Suprapubic skin (tissue), 4 donors: ENCODE results near the gene PMM1. TPM values are rescaled to one million over a fixed set of nuclear protein-coding genes. Genes with fewer than 3 reads are reported as not detected.
A peak's percentile ranks its signal among the peaks of the same experiment; 100 is the strongest.

ENCODE experiments used
- DNase-seq, 2 donors: peaks; one replicate each; pipeline ENCODE4 v3.0.0-alpha.2; 2019; ENCODE audit warnings: low spot score in 2 of 2
- H3K27ac ChIP-seq: fragments of 200-600 bp; sonication (generic); one replicate; pipeline ENCODE4 v1.5.1; 2019
- H3K27me3 ChIP-seq: fragments of 200-600 bp; sonication (generic); one replicate; pipeline ENCODE4 v1.5.1; 2019
- H3K36me3 ChIP-seq: fragments of 200-600 bp; sonication (generic); one replicate; pipeline ENCODE4 v1.5.1; 2019
- H3K4me1 ChIP-seq: fragments of 200-600 bp; sonication (generic); one replicate; pipeline ENCODE4 v1.5.1; 2019
- H3K4me3 ChIP-seq: fragments of 200-600 bp; sonication (generic); one replicate; pipeline ENCODE4 v1.5.1; 2019; ENCODE audit warnings: mild to moderate bottlenecking
- H3K9me3 ChIP-seq: fragments of 200-600 bp; sonication (generic); one replicate; pipeline ENCODE4 v1.5.1; 2019
- CTCF ChIP-seq, 2 donors: fragments of 200-600 bp in 1 of 2; fragments of 450-650 bp in 1 of 2; sonication (generic) in 1 of 2; IDR thresholded peaks; one replicate each; pipeline ENCODE4 v1.5.1; 2016 to 2019; ENCODE audit warnings: antibody characterized with exemption in 2 of 2, mild to moderate bottlenecking in 1 of 2, moderate library complexity in 1 of 2
- EP300 ChIP-seq: sonication (generic); formaldehyde crosslinking; IDR thresholded peaks from one replicate; pipeline ENCODE4 v1.6.1; 2017; ENCODE audit warnings: antibody characterized with exemption
- POLR2A ChIP-seq, 2 donors: fragments of 450-650 bp; IDR thresholded peaks; one replicate each; pipeline ENCODE4 v1.6.1; 2017; ENCODE audit warnings: antibody characterized with exemption in 2 of 2, mild to moderate bottlenecking in 2 of 2, moderate library complexity in 2 of 2
- POLR2AphosphoS5 ChIP-seq, 3 donors: sonication (generic); formaldehyde crosslinking; IDR thresholded peaks; one replicate each; pipeline ENCODE4 v1.6.1; 2017; ENCODE audit warnings: antibody characterized with exemption in 3 of 3
- WGBS: methylation state at CpG from one replicate; pipeline ENCODE4 v1.1.5; 2018; 5-methylcytosine and 5-hydroxymethylcytosine counted together
- total RNA-seq, 4 donors: library from RNA; depleted of rRNA; stranded (reverse); fragments of >200 nt; gene quantifications; one replicate each; pipeline ENCODE4 v1.1.0, GENCODE V29; 2016

PMM1 gene
- total RNA-seq, 4 donors from 2014 or later, result 35.7 to 48.5 (median 40.8) TPM

DNA sequence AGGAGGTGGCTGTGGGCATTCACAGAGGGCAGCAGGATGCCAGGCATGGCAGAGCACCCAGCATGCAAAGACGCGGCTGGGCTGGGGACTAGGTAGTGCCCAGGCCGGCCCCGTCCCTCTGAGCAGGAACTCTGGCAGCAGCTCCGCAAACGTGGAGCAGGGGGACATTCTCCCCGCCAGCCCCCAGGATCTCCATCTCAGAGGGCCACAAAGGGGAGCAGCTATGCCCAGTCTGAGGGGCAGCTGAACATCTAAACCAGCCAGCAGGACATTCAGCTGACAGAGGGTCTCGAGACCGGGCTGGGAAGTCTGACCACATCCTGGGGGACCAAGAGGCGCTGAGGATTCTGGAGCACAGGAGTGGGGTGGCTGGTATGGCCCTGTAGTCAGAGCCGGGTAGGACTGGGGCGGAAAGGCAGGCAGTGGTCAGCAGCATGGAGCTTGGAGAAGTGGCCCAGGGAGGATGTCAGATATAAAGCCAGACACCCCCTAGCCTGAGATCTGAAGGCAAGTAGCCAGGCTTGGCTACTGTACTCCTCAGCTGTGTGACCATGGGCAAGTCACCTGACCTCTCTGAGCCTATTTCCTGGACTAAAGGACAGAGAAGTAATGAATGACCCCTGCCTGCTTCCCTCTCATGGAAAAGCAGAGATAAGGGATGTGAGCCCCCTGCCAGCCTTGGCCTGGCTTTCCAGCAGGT, 10.2 kb downstream of the PMM1 start:
- no peaks in the 10 kb centered on the region for H3K9me3 ChIP-seq
- TF ChIP-seq POLR2AphosphoS5 (IDR thresholded peaks at IDR 0.05) (no peak), CTCF (IDR thresholded peaks at IDR 0.05) (no peak), EP300 (no peak), POLR2A (IDR thresholded peaks at IDR 0.05) (no peak)
- H3K27me3 ChIP-seq, result no peaks in the 10 kb centered on the region
- no peak overlapping the region for H3K27ac ChIP-seq
- no peaks in the 10 kb centered on the region for H3K4me1 ChIP-seq
- WGBS, result 97% methylated on average over 6 of the region's 12 CpGs
- H3K36me3 ChIP-seq, result peaks cover 80% of the 10 kb centered on the region
- no peak overlapping the region for H3K4me3 ChIP-seq
- DNase-seq, result no peak

GRCh38 chr22:41578818-41579217, 10.8 kb downstream of the PMM1 start:
- H3K27ac ChIP-seq, result no peak overlapping the region
- 96% methylated on average over 4 of the region's 9 CpGs for WGBS
- H3K4me1 ChIP-seq, result no peaks in the 10 kb centered on the region
- H3K9me3 ChIP-seq, result no peaks in the 10 kb centered on the region
- peaks cover 74% of the 10 kb centered on the region for H3K36me3 ChIP-seq
- H3K4me3 ChIP-seq, result no peak overlapping the region
- H3K27me3 ChIP-seq, result no peaks in the 10 kb centered on the region
- TF ChIP-seq EP300 (no peak), CTCF (IDR thresholded peaks at IDR 0.05) (no peak), POLR2AphosphoS5 (IDR thresholded peaks at IDR 0.05) (no peak), POLR2A (IDR thresholded peaks at IDR 0.05) (no peak)
- no peak for DNase-seq

GRCh38 chr22:41578114-41578513, 11.5 kb downstream of the PMM1 start:
- no peak for TF ChIP-seq POLR2A (IDR thresholded peaks at IDR 0.05)
- TF ChIP-seq POLR2AphosphoS5 (IDR thresholded peaks at IDR 0.05), result no peak
- TF ChIP-seq CTCF (IDR thresholded peaks at IDR 0.05), result no peak
- no peak overlapping the region for H3K4me3 ChIP-seq
- H3K4me1 ChIP-seq, result no peaks in the 10 kb centered on the region
- H3K36me3 ChIP-seq, result peaks cover 67% of the 10 kb centered on the region
- no peak overlapping the region for H3K27ac ChIP-seq
- no peaks in the 10 kb centered on the region for H3K27me3 ChIP-seq
- H3K9me3 ChIP-seq, result no peaks in the 10 kb centered on the region
- DNase-seq, result no peak
- WGBS, result 90% methylated on average over 8 of the region's 8 CpGs

DNA sequence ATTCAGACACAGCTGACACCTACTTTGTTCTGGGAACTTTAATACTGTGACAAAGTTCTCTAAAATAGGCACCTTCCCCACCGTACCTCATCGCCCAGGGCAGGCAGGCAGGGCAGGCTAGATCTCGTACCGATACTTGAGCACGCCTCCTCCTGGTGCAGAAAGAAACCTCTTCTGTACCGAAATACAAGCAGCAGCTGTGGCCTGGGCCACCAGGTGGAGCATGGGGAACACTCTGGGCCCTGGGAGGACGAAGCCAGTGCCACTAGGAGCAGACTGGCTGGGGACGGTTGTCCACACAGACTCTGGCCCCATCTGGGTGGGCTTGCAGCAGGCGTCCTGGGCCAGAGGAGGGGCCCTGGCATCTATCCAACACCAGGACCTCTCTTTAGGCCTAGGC, 12.8 kb downstream of the PMM1 start:
- TF ChIP-seq CTCF (IDR thresholded peaks at IDR 0.05) (peak in 1 of 2 donors; percentile 34), POLR2A (IDR thresholded peaks at IDR 0.05) (no peak), POLR2AphosphoS5 (IDR thresholded peaks at IDR 0.05) (no peak)
- Histone ChIP-seq H3K4me1 (no peaks in the 10 kb centered on the region), H3K9me3 (no peaks in the 10 kb centered on the region), H3K27me3 (no peaks in the 10 kb centered on the region), H3K4me3 (no peak overlapping the region), H3K36me3 (peaks cover 54% of the 10 kb centered on the region), H3K27ac (no peak overlapping the region)
- DNase-seq, result no peak
- 93% methylated on average over 5 of the region's 9 CpGs for WGBS

DNA sequence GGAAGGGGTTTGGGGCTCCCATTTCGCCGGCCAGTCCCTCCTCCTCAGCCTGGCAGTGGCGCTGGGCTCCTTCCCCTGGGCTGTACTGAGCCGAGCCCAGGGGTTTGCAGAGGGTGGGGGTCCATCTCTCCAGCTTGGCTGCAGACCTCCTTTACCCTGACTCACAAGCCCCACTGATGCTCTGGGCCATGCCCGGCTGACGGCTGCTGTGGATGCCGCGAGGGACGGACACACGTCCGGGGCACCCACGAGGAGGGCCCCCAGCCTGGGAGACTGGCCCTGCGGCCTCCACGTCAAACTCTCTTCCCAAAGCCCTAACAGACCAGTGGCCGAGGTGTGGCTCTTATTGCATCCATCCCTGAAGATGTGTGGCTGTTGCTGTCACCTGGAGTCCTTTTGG, 14.1 kb downstream of the PMM1 start:
- no CpG with 5 or more reads among the region's 15 CpGs for WGBS
- Histone ChIP-seq H3K27ac (no peak overlapping the region), H3K27me3 (no peaks in the 10 kb centered on the region), H3K4me1 (no peaks in the 10 kb centered on the region), H3K9me3 (no peaks in the 10 kb centered on the region), H3K36me3 (peaks cover 51% of the 10 kb centered on the region), H3K4me3 (no peak overlapping the region)
- no peak for TF ChIP-seq CTCF (IDR thresholded peaks at IDR 0.05)
- no peak for TF ChIP-seq POLR2A (IDR thresholded peaks at IDR 0.05)
- TF ChIP-seq POLR2AphosphoS5 (IDR thresholded peaks at IDR 0.05), result no peak
- no peak for TF ChIP-seq EP300
- no peak for DNase-seq
